ENCODE measurements around the gene ARF6.
"Not testable (repeated sequence)": the region's sequence is repeated elsewhere in the genome, so short reads cannot be mapped to it uniquely, and the experiment has no call there.

Gene ARF6

GRCh38 chr14:49907186-49907585, 14.3 kb downstream of the ARF6 start:
- no peak for DNase-seq (ENCODE audit: low read depth)

GRCh38 chr14:49908433-49908782, 15.5 kb downstream of the ARF6 start:
- no peak for DNase-seq (ENCODE audit: low read depth)

GRCh38 chr14:49909016-49909415, 16.1 kb downstream of the ARF6 start:
- DNase-seq (ENCODE audit: low read depth): no peak

GRCh38 chr14:49915085-49915484, 22.2 kb downstream of the ARF6 start:
- DNase-seq (ENCODE audit: low read depth): no peak

GRCh38 chr14:49918706-49919105, 25.8 kb downstream of the ARF6 start:
- no peak for DNase-seq (ENCODE audit: low read depth)

- peak; percentile 55 for DNase-seq (ENCODE audit: low read depth)
These were observed 27.2 kb downstream of the ARF6 start for GRCh38 chr14:49919825-49920659.

- no peak for DNase-seq (ENCODE audit: low read depth)
These were observed 28.1 kb downstream of the ARF6 start for GRCh38 chr14:49920935-49921334.

GRCh38 chr14:49921401-49921800, 28.5 kb downstream of the ARF6 start:
- DNase-seq (ENCODE audit: low read depth): no peak

GRCh38 chr14:49923442-49923841, 30.6 kb downstream of the ARF6 start:
- DNase-seq (ENCODE audit: low read depth): no peak

- no peak for DNase-seq (ENCODE audit: low read depth)
These were observed 31.0 kb downstream of the ARF6 start for GRCh38 chr14:49923881-49924280.

GRCh38 chr14:49924852-49925251, 32.0 kb downstream of the ARF6 start:
- DNase-seq (ENCODE audit: low read depth): no peak

GRCh38 chr14:49926803-49927202, 33.9 kb downstream of the ARF6 start:
- DNase-seq (ENCODE audit: low read depth): no peak

GRCh38 chr14:49928015-49928414, 35.1 kb downstream of the ARF6 start:
- no peak for DNase-seq (ENCODE audit: low read depth)

- no peak for DNase-seq (ENCODE audit: low read depth)
These were observed 37.8 kb downstream of the ARF6 start for GRCh38 chr14:49930720-49931119.

- DNase-seq (ENCODE audit: low read depth): no peak
These were observed 38.6 kb downstream of the ARF6 start for GRCh38 chr14:49931523-49931922.

- no peak for DNase-seq (ENCODE audit: low read depth)
These were observed 40.2 kb downstream of the ARF6 start for GRCh38 chr14:49933128-49933527.

- no peak for DNase-seq (ENCODE audit: low read depth)
These were observed 40.8 kb downstream of the ARF6 start for GRCh38 chr14:49933704-49934103.

- DNase-seq (ENCODE audit: low read depth): peak; percentile 29
These were observed 41.8 kb downstream of the ARF6 start for GRCh38 chr14:49934646-49935045.

- no peak for DNase-seq (ENCODE audit: low read depth)
These were observed 42.6 kb downstream of the ARF6 start for GRCh38 chr14:49935526-49935925.

GRCh38 chr14:49936246-49936645, 43.4 kb downstream of the ARF6 start:
- DNase-seq (ENCODE audit: low read depth): not testable (repeated sequence)

GRCh38 chr14:49936882-49937281, 44.0 kb downstream of the ARF6 start:
- not testable (repeated sequence) for DNase-seq (ENCODE audit: low read depth)

- DNase-seq (ENCODE audit: low read depth): not testable (repeated sequence)
These were observed 46.3 kb downstream of the ARF6 start for GRCh38 chr14:49939215-49939614.

GRCh38 chr14:49939884-49940510, 47.1 kb downstream of the ARF6 start:
- no peak for DNase-seq (ENCODE audit: low read depth)

All from amniotic epithelial cell (primary cell).